ENCODE measurements around the gene OIP5.

GRCh38 chr15:41331281-41331680 lies 1.1 kb downstream of the OIP5 start:
- TF ChIP-seq CTCF (IDR thresholded peaks at IDR 0.05): no peak
- TF ChIP-seq POLR2AphosphoS5 (IDR thresholded peaks at IDR 0.05; ENCODE audit: insufficient read depth in 1 of 2, low read depth in 1 of 2): no peak

All from vagina (tissue), 2 donors.